HG03097 (cell line): ENCODE data around the gene CCDC141.
"Not testable (repeated sequence)": the region's sequence is repeated elsewhere in the genome, so short reads cannot be mapped to it uniquely, and the experiment has no call there.

Source experiments
- ATAC-seq: cut with Tn5 transposase; IDR thresholded peaks from one replicate; pipeline ENCODE4 v1.9.1; 2021; ENCODE audit not compliant: unreplicated experiment, low FRiP score

The CCDC141 gene

DNA sequence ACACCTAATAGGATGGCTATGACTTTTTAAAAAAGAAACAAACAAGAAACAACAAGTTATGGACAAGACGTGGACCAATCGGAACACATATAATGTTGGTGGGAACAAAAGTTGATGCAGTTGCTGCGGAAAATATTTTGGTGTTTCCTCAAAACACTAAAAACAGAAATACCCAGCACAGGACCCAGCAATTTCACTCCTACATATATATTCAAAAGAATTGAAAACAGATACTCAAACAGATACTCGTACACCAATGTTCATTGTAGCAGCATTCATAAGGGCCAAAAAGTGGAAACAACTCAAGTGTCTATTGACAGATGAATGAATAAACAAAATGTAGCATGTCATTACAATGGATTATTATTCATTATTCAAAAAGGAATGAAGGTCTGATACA lies 12.1 kb downstream of the CCDC141 start:
- ATAC-seq: no peak

DNA sequence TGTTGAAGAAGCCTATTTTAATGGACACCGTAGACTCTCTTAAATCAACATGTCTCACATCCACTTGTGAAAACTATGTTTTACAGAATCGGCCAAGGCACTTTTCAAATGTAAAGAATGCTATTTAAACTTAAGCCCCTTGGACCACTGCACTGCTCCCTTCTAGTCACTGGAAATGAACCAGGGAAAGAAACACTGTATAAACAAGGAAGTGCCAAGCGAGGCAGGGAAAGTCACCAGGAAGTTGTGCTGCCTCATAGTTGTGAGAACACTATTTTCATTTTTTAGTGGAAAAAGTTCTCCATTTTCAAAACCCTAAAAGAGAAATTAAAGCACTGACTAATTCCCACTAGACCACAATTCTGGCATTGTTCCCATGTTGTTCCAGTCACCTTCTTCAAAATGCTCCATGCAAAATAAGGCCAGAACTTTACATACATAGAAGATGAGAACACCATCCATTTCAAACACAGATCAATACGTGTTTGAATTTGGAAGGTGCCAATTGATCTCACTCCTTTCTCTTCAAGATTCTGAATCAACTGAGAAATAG lies 13.5 kb downstream of the CCDC141 start:
- ATAC-seq: no peak

DNA sequence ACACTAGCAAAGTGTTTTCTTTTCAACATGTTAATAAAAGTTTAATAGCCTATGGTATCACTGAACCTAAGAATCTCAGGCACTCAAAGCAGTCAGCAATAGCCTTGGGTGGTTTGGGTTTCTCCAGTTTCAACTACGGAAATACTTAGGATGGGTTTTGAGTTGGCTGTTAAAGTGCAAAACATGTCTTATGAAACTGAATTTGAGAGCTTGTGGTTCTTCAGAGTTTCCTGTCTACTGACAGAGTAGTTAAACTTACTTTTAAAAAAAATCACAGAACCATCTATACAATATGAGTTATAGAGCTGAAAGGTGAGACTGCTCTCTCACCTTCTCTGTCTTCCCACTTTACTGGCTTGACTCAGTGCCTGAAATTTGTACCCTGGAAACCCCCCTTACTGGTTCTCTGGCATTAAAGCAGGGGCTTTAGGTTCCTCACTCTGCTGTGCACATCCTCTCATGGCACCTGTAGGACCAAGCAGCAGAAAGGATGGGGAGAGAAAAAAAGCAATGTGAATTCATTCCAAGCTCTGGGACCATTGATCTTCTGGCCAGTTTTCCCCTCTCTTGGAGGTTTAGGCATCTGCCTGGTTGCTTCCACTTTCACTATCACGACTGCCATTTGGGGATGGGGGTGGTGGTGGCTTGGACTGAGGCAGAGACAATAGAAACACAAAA lies 18.1 kb downstream of the CCDC141 start:
- ATAC-seq: peak; percentile 97

DNA sequence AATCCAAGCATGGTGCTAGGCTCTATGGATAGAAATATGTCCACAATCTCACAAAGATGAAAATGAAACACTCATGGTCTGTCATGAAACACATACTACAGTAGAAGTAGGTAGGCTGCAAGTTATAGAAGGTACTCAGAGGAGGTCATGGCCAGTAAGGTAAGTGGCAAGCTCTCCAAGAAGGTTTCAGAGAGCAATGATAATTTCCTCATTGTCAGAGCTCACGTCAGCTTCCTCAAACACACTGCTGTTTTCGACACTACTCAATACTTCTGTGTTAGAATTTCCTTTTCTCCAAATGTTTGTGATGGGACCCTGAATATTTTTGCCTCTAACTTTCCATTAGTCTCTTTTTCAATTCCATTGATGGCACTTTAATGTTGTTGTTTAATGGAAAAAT lies 25.5 kb downstream of the CCDC141 start:
- ATAC-seq: no peak

DNA sequence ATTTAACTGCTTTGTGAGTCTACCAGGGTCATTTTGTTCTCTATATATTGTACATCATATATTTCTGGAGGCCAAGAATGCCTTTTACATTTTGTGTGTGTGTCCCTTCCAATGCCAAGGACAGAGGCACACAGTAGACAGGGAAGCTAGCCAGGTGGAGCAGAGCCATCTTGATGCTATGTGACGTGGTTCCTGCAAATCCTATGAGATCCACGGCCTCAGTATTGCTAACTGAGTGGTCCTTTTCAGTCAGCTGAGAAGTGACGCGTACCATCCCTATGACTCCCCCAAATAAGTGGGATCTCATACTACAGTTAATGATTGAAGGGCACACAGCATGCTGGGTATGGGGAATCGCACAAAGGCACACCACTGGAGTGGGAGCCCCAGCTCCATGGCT lies 27.3 kb downstream of the CCDC141 start:
- ATAC-seq: no peak

DNA sequence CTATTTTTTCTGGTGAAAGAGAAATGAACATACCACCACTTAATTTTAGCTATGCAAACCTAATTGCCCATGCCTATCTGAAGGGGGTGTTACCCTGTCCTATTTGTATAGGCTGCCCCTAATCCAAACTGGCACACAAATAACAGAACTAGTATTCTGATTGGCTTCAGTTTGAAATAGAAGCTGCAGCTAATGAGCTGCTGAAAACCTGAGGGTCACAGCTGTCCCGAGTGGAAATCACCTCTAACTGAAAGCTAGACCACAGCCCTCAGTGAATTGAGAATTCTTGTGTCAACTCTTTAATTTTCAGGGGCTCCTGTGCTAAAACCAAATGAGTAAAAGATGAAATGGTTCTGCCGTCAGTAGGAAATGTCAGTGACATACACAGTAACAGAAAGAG lies 28.7 kb downstream of the CCDC141 start:
- ATAC-seq: peak; percentile 67

DNA sequence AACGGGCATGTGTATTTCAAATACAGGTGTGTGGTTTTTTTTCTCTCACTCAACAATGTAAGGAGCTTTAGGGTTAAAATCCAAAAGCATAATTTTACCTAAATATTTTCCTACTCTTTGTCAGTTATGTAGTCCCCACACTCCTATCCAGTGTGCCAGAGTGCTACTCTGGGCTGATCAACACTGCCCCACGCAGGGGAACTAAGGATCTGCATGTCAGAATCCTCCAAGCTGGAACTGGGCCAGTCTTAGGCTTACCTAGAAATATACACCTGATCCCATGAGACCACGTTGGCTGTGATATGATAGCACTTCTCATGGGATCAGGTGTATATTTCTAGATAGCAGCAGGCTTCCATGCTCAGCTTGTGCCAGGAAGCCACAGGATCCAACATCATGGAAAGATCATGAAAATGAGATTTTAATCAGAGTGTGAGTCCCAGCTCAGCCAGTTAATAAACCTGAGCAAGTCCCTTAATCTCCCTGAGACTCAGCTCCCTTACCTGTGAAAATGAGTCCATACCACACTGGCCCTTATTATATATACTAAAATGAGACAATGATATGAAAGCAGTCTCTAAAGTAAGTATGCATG lies 29.7 kb downstream of the CCDC141 start:
- ATAC-seq: peak; percentile 36

DNA sequence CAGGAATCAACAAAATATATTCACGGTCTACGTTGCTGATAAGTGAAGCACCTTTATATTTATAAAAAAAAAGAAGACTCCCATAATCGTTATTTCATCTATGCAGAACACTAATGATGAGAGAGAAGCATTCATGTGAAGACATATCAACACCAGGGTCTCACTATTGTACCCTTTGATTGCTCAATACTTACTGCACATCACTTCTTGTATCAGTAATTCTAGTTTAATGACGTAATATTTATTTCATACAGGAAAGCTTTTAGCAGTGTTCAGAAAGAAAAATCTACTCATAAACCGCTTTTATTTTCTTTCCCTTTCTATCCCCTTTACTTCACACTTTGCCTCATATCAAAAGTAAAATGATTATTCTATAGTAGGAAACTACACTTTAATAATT lies 30.7 kb downstream of the CCDC141 start:
- no peak for ATAC-seq

DNA sequence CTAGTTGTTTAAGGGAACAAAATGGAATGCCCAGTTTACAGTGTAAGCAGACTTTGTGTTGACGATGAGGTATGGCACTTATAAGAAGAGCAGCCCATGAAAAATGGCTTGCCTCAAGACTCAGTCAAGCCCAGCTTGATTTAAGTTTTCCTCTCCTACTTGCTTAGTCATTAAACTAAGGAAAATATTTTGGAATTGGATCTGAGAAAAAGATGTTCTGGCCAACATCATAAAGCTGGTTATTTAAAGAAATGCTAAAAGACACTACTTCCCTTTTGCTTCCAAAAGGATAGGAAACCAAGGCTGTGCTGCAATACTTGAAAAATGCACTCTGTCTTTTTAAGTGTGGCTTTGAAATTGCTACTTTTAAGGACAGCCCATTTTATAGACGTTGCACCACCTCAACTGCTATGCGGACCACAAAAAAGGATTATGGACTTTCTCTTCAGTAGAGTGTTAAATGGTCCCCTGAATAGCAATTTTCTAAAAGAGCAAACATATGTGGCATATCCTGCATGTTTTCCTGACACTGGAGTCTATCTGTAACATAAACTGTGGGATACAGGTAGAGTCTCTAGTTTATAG lies 32.1 kb downstream of the CCDC141 start:
- no peak for ATAC-seq

DNA sequence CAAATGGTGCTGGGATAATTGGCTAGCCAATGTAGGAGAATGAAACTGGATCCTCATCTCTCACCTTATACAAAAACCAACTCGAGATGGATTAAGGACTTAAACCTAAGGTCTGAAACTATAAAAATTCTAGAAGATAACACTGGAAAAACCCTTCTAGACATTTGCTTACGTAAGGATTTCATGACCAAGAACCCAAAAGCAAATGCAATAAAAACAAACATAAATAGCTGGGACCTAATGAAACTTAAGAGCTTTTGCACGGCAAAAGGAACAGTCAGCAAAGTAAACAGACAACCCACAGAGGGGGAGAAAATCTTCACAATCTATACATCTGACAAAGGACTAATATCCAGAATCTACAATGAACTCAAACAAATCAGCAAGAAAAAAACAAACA lies 35.7 kb downstream of the CCDC141 start:
- not testable (repeated sequence) for ATAC-seq

DNA sequence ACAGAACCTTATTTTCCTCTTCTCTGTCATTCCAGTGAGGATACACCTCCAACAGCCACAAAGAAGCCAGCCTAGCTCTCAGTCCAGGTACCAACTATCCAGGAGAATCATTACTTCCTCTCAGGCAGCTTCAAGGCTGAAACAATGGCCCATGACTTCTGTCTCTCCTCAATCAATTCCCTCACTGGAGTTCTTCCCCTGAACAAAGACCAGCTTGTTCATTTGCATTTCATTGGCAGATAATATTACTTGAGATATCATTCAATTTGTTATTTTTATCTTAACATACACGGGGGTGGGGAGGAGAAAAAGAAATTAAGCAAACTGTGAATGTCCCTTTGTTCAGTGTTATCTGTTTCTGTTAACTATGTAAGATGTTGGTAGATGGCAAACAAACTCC lies 44.0 kb downstream of the CCDC141 start:
- ATAC-seq: no peak

DNA sequence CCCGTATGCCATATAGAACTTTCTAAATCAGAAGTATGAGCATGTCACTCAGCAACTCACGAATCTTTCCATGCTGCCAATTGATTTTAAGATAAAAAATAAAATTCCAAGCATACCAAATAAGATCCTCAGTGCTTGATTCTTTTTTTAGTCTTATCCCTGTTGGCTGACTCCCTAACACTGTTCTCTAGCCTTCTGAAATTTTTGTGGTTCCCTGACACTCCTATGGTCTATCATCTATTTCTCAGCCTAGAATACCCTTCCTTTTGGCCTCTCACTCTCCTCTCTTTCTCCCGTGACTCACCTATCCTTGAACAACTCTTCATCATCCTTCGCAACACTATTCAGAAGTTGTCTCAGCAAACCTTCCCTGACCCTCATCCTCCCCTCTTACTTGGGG lies 50.5 kb downstream of the CCDC141 start:
- no peak for ATAC-seq

DNA sequence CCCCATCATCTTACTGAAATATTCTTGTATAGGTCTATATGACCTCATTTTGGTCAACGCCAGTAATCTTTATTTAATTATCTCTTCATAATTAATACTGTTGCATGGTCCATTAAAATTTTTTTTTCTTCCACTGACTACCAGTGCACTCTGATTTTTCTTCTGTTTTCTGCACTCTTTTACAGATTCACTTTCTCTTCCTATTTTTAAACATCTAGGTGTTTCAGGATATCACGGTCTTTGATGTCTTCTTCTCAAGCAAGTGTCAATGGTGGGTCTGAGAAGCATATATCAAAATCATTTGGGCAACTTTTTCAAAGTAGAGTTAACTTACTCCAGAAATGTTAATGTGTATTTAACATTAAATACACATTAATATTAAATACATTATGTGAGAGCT lies 51.4 kb downstream of the CCDC141 start:
- no peak for ATAC-seq

DNA sequence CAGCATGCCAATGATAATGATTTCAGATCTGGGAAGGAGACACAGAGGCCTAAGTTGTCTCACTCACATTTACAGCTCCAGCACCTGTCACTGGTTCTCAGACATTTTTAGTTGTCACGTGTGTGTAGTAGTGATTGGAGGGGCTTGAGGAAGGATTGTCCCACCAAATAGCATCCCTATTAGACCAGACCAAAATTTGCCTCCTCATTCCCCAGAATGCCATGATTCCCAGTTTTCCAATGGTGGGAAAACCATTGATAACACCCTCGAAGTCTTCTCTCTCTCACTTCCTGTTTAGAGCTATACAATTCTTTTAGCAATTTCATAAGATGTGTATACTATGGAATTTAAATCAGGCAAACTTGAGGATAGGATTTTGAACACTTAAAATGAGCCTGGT lies 52.5 kb downstream of the CCDC141 start:
- no peak for ATAC-seq

DNA sequence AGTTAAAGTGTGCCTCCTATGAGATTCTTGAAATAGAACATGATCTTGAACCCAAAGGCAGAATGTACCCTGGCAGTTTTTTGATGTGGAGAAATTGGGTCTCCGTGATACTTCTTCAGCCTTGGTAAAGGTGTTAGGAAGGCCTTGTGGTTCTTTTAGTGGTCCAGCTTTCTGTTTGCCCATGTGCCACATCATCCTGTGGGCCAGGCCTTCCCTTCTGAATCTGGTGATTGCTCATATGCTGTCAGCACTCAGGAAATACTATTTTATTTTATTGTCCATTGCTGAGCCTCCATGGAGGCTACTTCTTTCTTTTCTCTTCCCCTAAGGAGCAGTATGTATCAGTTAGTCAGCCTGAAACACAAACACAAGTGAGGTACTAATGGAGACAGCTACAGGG lies 52.9 kb downstream of the CCDC141 start:
- no peak for ATAC-seq

DNA sequence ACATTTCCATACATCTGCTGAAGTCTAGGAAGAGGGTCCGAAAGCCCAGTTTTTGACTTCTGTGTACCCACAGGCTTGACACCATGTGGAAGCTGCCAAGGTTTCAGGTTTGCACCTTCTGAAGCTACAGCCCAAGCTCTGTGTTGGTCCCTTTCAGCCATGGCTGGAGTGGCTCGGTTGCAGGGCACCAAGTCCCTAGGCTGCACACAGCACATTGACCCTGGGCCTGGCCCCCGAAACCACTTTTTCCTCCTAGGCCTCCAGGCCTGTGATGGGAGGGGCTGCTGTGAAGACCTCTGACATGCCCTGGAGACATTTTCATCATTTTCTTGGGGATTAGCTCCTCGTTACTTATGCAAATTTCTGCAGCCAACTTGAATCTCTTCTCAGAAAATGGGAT lies 55.7 kb downstream of the CCDC141 start:
- ATAC-seq: no peak

DNA sequence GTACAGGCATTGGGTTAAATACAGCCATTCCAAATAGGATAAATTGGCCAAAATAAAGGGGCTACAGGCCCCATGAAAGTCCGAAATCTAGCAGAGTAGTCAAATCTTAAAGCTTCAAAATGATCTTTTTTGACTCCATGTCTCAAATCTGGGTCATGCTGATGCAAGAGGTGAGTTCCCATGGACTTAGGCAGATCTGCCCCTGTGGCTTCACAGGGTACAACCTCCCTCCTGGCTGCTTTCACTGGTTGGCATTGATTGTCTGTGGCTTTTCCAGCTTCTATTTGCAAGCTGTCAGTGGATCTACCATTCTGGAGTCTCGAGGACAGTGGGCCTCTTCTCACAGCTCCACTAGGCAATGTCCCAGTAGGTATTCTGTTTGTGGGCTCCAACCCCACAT lies 56.1 kb downstream of the CCDC141 start:
- no peak for ATAC-seq

DNA sequence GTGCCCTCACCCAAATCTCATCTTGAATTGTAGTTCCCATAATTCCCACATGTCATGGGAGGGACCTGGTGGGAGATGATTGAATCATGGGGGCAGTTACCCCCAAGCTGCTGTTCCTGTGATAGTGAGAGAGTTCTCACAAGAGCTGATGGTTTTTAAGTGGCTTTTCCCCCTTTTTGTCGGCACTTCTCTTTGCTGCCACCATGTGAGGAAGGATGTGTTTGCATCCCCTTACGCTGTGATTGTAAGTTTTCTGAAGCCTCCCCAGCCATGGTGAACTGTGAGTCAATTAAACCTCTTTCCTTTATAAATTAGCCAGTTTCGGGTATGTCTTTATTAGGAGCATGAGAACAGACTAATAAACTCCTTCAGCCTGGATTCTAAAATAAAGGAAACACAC lies 57.2 kb downstream of the CCDC141 start:
- not testable (repeated sequence) for ATAC-seq

DNA sequence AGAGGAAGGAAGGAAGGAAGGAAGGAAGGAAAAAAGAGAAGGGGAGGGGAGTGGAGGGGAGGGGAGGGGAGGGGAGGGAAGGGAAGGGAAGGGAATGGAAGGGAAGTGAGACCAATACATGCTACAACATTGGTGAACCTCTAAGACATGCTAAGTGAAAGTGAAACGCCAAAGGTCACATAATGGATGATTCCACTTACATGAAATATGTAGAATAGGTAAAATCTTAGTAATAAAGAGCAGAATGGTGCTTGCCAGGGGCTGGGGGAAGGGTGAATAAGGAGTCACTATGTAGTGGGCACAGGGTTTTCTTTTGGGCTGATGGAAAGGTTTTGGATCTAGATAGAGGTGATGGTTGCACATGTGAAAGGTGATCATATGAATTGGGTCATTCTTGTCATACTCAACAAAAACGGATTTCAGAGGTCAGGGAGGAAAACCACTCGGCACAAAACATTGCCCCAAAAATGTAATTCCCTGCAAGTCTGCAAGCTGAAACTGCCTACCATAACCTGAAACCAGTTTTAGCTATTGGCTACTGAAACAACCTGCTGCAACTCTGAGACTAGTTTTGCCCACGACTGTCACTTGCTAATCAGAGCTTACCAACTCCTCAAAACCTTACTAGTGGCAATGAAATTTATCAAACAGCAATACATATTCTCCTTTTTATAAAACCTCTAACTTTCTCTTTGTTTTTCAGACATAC lies 59.2 kb downstream of the CCDC141 start:
- no peak for ATAC-seq

DNA sequence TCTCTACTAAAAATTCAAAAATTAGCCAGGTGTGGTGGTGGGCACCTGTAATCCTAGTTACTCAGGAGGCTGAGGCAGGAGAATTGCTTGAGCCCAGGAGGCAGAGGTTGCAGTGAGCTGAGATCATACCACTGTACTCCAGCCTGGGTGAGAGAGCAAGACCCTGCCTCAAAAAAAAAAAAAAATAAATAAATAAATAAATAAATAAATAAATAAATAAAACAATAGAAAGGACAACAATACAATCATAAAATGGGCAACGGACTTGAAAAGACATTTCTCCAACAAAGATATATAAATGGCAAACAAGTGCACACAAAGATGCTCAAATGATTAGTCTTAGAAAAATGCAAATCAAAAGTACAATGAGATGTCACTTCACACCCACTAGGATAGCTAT lies 60.5 kb downstream of the CCDC141 start:
- not testable (repeated sequence) for ATAC-seq

DNA sequence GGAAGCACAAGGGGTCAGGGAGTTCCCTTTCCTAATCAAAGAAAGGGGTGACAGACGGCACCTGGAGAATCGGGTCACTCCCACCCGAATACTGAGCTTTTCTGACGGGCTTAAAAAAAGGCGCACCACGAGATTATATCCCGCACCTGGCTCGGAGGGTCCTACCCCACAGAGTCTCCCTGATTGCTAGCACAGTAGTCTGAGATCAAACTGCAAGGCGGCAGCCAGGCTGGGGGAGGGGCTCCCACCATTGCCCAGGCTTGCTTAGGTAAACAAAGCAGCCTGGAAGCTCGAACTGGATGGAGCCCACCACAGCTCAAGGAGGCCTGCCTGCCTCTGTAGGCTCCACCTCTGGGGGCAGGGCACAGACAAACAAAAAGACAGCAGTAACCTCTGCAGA lies 67.3 kb downstream of the CCDC141 start:
- not testable (repeated sequence) for ATAC-seq
